DOHH2 (cell line): ENCODE data around the gene PDE2A.

Experiments used
- H3F3A ChIP-seq: fragments of 200-600 bp; sonication (generic), shearing (Covaris generic); 2 replicates; pipeline ENCODE4 v1.6.0; 2016; ENCODE audit warnings: antibody characterized with exemption, mild to moderate bottlenecking; ENCODE audit not compliant: control insufficient read depth, insufficient read depth
- H3K27ac ChIP-seq: fragments of 200-600 bp; sonication (generic); 2 replicates; pipeline ENCODE4 v1.5.1; 2014; ENCODE audit warnings: low read depth, mild to moderate bottlenecking, low read length, moderate library complexity
- H3K27me3 ChIP-seq: fragments of 200-600 bp; sonication (generic); 2 replicates; pipeline ENCODE4 v1.6.1; 2014; ENCODE audit warnings: mild to moderate bottlenecking, low read length, mixed read lengths; ENCODE audit not compliant: control insufficient read depth
- H3K36me3 ChIP-seq: fragments of 200-600 bp; sonication (generic); 2 replicates; pipeline ENCODE4 v1.6.1; 2014; ENCODE audit warnings: mild to moderate bottlenecking, low read length, moderate library complexity, mixed read lengths; ENCODE audit not compliant: control insufficient read depth
- H3K4me1 ChIP-seq: fragments of 200-600 bp; sonication (generic); 2 replicates; pipeline ENCODE4 v1.6.1; 2014; ENCODE audit warnings: mild to moderate bottlenecking, low read length, mixed read lengths; ENCODE audit not compliant: control insufficient read depth
- H3K4me2 ChIP-seq: fragments of 200-600 bp; sonication (generic); 2 replicates; pipeline ENCODE4 v1.6.0; 2014; ENCODE audit warnings: mild to moderate bottlenecking, low read length, moderate library complexity
- H3K4me3 ChIP-seq: fragments of 200-600 bp; sonication (generic); 2 replicates; pipeline ENCODE4 v1.5.1; 2014; ENCODE audit warnings: mild to moderate bottlenecking, low read length, mixed read lengths
- H3K79me2 ChIP-seq: fragments of 200-600 bp; sonication (generic); 2 replicates; pipeline ENCODE4 v1.6.1; 2014; ENCODE audit warnings: mild to moderate bottlenecking, low read length, mixed read lengths; ENCODE audit not compliant: control insufficient read depth
- H3K9me2 ChIP-seq: fragments of 200-600 bp; sonication (generic); replicated peaks from 2 replicates; pipeline ENCODE4 v1.6.1; 2014; ENCODE audit warnings: mild to moderate bottlenecking, low read length, mixed read lengths; ENCODE audit not compliant: control insufficient read depth
- H3K9me3 ChIP-seq: fragments of 200-600 bp; sonication (generic); 2 replicates; pipeline ENCODE4 v1.6.1; 2014; ENCODE audit warnings: antibody characterized with exemption, low read length, mixed read lengths; ENCODE audit not compliant: control insufficient read depth, insufficient read depth
- H4K20me1 ChIP-seq: fragments of 200-600 bp; sonication (generic); 2 replicates; pipeline ENCODE4 v1.6.0; 2014; ENCODE audit warnings: low read depth, mild to moderate bottlenecking, antibody characterized with exemption, low read length, moderate library complexity; ENCODE audit not compliant: control insufficient read depth, insufficient read depth
- EZH2phosphoT487 ChIP-seq: fragments of 200-600 bp; sonication (generic); IDR thresholded peaks from 2 replicates; pipeline ENCODE4 v1.6.1; 2017; ENCODE audit warnings: borderline replicate concordance, mild to moderate bottlenecking, antibody characterized with exemption, low read length, moderate library complexity, mixed read lengths
- TF ChIP-seq, protein P1 (sequence below): fragments of 200-600 bp; sonication (generic); IDR thresholded peaks from one replicate; pipeline ENCODE4 v1.5.1; 2014; ENCODE audit warnings: antibody characterized with exemption, mild to moderate bottlenecking, low read depth, low read length; ENCODE audit not compliant: poor library complexity, severe bottlenecking

Gene PDE2A

DNA sequence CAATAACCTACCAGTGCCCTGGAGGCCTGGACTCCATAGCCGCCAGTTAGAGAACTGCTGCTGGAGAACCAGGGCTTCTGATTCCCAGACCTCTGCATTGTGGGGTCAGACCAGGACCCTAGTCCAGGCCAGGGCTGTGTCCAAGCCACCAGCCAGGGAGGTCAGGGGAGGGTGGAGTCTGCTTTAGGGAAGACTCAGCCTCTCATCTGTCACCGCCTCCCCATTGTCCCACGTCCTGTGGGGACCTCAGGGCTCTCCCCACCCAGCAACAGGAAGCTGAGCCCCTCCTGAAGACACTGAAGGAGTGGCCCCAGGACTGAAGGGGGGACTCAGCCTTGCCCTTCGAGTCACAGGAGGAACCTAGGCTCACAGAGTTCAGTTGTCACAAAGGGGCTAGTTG lies 41.2 kb downstream of the PDE2A start:
- H3K27me3 ChIP-seq: peaks cover 30% of the 10 kb centered on the region
- TF ChIP-seq, protein P1, sequence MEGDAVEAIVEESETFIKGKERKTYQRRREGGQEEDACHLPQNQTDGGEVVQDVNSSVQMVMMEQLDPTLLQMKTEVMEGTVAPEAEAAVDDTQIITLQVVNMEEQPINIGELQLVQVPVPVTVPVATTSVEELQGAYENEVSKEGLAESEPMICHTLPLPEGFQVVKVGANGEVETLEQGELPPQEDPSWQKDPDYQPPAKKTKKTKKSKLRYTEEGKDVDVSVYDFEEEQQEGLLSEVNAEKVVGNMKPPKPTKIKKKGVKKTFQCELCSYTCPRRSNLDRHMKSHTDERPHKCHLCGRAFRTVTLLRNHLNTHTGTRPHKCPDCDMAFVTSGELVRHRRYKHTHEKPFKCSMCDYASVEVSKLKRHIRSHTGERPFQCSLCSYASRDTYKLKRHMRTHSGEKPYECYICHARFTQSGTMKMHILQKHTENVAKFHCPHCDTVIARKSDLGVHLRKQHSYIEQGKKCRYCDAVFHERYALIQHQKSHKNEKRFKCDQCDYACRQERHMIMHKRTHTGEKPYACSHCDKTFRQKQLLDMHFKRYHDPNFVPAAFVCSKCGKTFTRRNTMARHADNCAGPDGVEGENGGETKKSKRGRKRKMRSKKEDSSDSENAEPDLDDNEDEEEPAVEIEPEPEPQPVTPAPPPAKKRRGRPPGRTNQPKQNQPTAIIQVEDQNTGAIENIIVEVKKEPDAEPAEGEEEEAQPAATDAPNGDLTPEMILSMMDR: no peak
- TF ChIP-seq EZH2phosphoT487: no peak
- no peaks in the 10 kb centered on the region for H3F3A ChIP-seq
- H3K9me3 ChIP-seq: no peaks in the 10 kb centered on the region
- H3K4me3 ChIP-seq: no peak overlapping the region
- no peaks in the 10 kb centered on the region for H3K9me2 ChIP-seq
- no peak overlapping the region for H3K4me2 ChIP-seq
- no peaks in the 10 kb centered on the region for H3K4me1 ChIP-seq
- H3K79me2 ChIP-seq: no peaks in the 10 kb centered on the region
- H3K27ac ChIP-seq: no peak overlapping the region
- no peaks in the 10 kb centered on the region for H4K20me1 ChIP-seq
- no peaks in the 10 kb centered on the region for H3K36me3 ChIP-seq

DNA sequence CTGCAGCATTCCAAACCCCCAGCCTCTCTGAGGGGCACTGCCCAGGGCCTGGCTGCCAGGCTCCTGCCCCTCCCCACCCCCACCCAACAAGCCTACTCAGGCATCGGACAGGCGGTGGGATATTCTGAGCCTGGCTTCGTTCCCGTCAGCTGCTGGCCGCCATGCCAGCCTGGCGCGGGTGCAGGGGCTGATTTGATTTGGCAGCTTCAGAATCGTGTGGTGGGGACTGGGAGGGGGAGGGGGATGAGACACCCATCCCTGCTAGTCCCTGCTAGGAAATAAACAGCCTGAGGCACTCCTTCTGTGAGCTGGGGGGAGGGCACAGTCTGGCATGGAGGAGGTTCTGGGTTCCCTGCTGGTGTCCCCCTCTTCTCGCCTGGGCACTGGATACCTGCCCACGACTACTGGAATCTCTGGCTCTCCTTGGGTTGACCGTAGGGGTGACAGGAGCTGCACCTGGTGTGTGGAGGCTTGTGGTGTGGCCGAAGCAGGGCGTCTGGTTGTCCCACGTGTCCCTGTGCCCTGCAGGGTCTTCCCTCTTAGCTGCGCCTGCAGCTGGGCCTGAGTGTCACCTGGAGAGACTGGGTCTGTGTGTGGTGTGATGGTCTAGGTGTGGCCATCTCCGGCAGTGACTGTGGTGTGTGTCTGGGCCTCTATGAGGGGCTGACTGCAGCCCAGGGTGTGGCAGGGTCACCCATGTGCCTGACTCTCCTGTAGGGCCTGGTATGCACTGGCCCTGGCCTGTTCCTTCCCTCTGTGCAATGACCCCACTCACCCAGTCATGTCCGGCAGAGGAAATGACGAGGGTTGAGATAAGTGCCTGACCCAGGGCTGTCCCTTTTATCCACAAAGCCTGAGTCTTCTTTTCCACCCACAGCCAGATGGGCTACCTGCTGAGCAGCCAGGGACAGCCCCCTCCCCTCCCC lies 42.2 kb downstream of the PDE2A start:
- no peak overlapping the region for H3K27ac ChIP-seq
- no peak overlapping the region for H3K4me3 ChIP-seq
- no peak overlapping the region for H3K4me2 ChIP-seq
- H3K4me1 ChIP-seq: no peaks in the 10 kb centered on the region
- H3K27me3 ChIP-seq: peaks cover 30% of the 10 kb centered on the region
- no peaks in the 10 kb centered on the region for H3K36me3 ChIP-seq
- no peaks in the 10 kb centered on the region for H3F3A ChIP-seq
- H3K9me2 ChIP-seq: no peaks in the 10 kb centered on the region
- no peaks in the 10 kb centered on the region for H3K79me2 ChIP-seq
- TF ChIP-seq, protein P1: no peak
- no peak for TF ChIP-seq EZH2phosphoT487
- H3K9me3 ChIP-seq: no peaks in the 10 kb centered on the region
- no peaks in the 10 kb centered on the region for H4K20me1 ChIP-seq

DNA sequence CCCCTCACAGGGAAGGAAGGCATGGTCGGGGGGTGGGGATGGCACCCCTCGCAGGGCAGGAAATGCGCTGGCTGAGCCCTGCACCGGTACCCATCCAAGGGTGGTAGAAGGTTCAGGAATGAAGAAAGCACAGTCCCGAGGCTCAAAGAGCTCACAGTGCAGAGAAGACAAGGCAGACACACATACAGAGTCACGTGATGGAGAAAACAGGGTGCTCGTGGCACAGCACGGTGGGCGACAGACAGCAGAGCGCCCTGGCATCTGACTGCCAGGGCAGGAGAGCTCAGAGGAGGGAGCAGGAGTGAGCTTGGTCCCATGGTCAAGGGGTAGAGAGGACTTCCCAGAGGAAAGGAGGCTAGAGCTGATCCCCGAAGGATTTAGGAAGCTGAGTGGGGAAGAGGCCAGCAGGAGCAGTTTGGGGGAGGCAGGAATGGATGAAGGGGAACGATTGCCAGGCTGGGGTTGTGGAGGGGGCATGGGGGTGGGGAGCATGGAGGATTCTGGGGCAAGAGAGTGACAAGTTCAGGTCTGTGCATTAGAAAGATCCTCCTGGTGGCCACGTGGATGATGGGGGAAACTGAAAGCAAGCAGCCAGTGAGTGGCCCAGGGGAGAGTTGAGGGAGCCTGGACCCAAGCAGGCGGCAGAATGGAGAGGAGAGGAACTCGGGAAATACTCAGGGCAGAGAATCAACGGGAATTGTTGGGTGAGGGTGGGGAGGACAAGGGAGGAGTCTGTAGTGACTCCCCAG lies 43.9 kb downstream of the PDE2A start:
- Histone ChIP-seq H3K9me2 (no peaks in the 10 kb centered on the region), H3F3A (no peaks in the 10 kb centered on the region), H3K79me2 (no peaks in the 10 kb centered on the region), H3K4me2 (no peak overlapping the region), H3K9me3 (no peaks in the 10 kb centered on the region), H3K27ac (no peak overlapping the region), H3K36me3 (no peaks in the 10 kb centered on the region), H3K27me3 (peaks cover 17% of the 10 kb centered on the region), H4K20me1 (no peaks in the 10 kb centered on the region), H3K4me3 (no peak overlapping the region), H3K4me1 (no peaks in the 10 kb centered on the region)
- TF ChIP-seq, protein P1: no peak
